GM12878 (cell line): ENCODE measurements around the gene SH2D6. TPM values are rescaled to one million over a fixed set of nuclear protein-coding genes. Genes with fewer than 3 reads are reported as not detected.

Source experiments
- PAX8 ChIP-seq: fragments of 450-650 bp; IDR thresholded peaks from 2 replicates; pipeline ENCODE4 v1.6.1; 2017; ENCODE audit warnings: mild to moderate bottlenecking, moderate library complexity
- STAT3 ChIP-seq: IDR thresholded peaks from 2 replicates; pipeline ENCODE4 v1.6.1; 2011; ENCODE audit warnings: low read depth, low read length, improper control_type of control experiment
- SUZ12 ChIP-seq: fragments of 200-600 bp; sonication (generic); IDR thresholded peaks from one replicate; pipeline ENCODE4 v1.6.1; 2018; ENCODE audit warnings: antibody characterized with exemption, mild to moderate bottlenecking; ENCODE audit not compliant: unreplicated experiment
- polyA plus RNA-seq, 11 experiments: library from polyadenylated mRNA; depleted of rRNA in 4 of 11; unstranded in 6 of 11; stranded (reverse) in 5 of 11; fragments of >200 nt; fragmentation: Nextera tagmentation in 4 of 11; fragmentation: Illumina TruSeq in 1 of 11; extraction: Ambion mirVana in 4 of 11; extraction: Trizol in 1 of 11; gene quantifications; 1 replicate in 1 of 11; 2 replicates in 10 of 11; pipeline versions ENCODE4 v1.2.1 to v1.2.3, GENCODE V29; 2011 to 2016; ENCODE audit warnings: inconsistent platforms in 2 of 11, missing spikeins in 2 of 11, low read depth in 1 of 11
- total RNA-seq, 4 experiments: library from RNA; depleted of rRNA in 3 of 4; stranded (reverse); fragments of >200 nt in 3 of 4; fragmentation: Illumina TruSeq in 1 of 4; extraction: Trizol in 1 of 4; gene quantifications; 2 replicates each; pipeline versions ENCODE4 v1.2.1 to v1.2.3, GENCODE V29; 2013 to 2021
- TF ChIP-seq, protein P1 (sequence below): fragments of 450-650 bp; IDR thresholded peaks from 2 replicates; pipeline ENCODE4 v1.6.1; 2017; ENCODE audit warnings: antibody characterized with exemption, mild to moderate bottlenecking, moderate library complexity
- TF ChIP-seq, protein P2 (sequence below): fragments of 150-350 bp; IDR thresholded peaks from 2 replicates; pipeline ENCODE4 v1.6.1; 2016; ENCODE audit warnings: low read depth, low read length
- TF ChIP-seq, protein P3 (sequence below): fragments of 450-650 bp; IDR thresholded peaks from 2 replicates; pipeline ENCODE4 v1.6.1; 2017; ENCODE audit warnings: mild to moderate bottlenecking
- TF ChIP-seq, protein P4 (sequence below): IDR thresholded peaks from 2 replicates; pipeline ENCODE4 v1.6.1; 2012; ENCODE audit warnings: low read length, inconsistent platforms
- TF ChIP-seq, protein P5 (sequence below): fragments of 450-650 bp; formaldehyde crosslinking; IDR thresholded peaks from 2 replicates; pipeline ENCODE4 v1.4.0; 2020; ENCODE audit warnings: mild to moderate bottlenecking, moderate library complexity

The SH2D6 gene
- total and polyA plus RNA-seq, 10 of the 15 experiments (the other 5 are each of a cell fraction or from before 2014, with no cell fraction given): 0.23 to 0.59 (median 0.34) TPM; not detected in 6

DNA sequence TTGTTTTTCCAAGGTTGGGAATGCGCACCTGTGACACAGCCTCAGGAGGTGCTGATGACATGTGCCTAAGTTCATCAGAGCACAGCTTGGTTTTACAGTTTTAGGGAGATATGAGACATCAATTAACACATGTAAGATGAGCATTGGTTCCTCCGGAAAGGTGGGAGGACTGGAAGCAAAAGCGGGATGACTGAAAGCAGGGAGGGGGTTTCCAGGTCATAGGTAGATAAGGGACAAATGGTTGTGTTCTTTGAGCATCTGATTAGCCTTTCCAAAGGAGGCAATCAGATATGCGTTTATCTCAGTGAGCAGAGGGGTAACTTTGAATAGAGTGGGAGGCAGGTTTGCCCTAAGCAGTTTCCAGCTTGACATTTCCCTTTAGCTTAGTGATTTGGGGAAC lies 34.7 kb upstream of the SH2D6 start (continued):
- TF ChIP-seq, protein P1, sequence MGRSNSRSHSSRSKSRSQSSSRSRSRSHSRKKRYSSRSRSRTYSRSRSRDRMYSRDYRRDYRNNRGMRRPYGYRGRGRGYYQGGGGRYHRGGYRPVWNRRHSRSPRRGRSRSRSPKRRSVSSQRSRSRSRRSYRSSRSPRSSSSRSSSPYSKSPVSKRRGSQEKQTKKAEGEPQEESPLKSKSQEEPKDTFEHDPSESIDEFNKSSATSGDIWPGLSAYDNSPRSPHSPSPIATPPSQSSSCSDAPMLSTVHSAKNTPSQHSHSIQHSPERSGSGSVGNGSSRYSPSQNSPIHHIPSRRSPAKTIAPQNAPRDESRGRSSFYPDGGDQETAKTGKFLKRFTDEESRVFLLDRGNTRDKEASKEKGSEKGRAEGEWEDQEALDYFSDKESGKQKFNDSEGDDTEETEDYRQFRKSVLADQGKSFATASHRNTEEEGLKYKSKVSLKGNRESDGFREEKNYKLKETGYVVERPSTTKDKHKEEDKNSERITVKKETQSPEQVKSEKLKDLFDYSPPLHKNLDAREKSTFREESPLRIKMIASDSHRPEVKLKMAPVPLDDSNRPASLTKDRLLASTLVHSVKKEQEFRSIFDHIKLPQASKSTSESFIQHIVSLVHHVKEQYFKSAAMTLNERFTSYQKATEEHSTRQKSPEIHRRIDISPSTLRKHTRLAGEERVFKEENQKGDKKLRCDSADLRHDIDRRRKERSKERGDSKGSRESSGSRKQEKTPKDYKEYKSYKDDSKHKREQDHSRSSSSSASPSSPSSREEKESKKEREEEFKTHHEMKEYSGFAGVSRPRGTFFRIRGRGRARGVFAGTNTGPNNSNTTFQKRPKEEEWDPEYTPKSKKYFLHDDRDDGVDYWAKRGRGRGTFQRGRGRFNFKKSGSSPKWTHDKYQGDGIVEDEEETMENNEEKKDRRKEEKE: no peak
- TF ChIP-seq PAX8 (no peak), STAT3 (no peak), SUZ12 (no peak)
- TF ChIP-seq, protein P2, sequence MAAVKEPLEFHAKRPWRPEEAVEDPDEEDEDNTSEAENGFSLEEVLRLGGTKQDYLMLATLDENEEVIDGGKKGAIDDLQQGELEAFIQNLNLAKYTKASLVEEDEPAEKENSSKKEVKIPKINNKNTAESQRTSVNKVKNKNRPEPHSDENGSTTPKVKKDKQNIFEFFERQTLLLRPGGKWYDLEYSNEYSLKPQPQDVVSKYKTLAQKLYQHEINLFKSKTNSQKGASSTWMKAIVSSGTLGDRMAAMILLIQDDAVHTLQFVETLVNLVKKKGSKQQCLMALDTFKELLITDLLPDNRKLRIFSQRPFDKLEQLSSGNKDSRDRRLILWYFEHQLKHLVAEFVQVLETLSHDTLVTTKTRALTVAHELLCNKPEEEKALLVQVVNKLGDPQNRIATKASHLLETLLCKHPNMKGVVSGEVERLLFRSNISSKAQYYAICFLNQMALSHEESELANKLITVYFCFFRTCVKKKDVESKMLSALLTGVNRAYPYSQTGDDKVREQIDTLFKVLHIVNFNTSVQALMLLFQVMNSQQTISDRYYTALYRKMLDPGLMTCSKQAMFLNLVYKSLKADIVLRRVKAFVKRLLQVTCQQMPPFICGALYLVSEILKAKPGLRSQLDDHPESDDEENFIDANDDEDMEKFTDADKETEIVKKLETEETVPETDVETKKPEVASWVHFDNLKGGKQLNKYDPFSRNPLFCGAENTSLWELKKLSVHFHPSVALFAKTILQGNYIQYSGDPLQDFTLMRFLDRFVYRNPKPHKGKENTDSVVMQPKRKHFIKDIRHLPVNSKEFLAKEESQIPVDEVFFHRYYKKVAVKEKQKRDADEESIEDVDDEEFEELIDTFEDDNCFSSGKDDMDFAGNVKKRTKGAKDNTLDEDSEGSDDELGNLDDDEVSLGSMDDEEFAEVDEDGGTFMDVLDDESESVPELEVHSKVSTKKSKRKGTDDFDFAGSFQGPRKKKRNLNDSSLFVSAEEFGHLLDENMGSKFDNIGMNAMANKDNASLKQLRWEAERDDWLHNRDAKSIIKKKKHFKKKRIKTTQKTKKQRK: no peak
- TF ChIP-seq, protein P3, sequence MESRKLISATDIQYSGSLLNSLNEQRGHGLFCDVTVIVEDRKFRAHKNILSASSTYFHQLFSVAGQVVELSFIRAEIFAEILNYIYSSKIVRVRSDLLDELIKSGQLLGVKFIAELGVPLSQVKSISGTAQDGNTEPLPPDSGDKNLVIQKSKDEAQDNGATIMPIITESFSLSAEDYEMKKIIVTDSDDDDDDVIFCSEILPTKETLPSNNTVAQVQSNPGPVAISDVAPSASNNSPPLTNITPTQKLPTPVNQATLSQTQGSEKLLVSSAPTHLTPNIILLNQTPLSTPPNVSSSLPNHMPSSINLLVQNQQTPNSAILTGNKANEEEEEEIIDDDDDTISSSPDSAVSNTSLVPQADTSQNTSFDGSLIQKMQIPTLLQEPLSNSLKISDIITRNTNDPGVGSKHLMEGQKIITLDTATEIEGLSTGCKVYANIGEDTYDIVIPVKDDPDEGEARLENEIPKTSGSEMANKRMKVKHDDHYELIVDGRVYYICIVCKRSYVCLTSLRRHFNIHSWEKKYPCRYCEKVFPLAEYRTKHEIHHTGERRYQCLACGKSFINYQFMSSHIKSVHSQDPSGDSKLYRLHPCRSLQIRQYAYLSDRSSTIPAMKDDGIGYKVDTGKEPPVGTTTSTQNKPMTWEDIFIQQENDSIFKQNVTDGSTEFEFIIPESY: no peak
- TF ChIP-seq, protein P4, sequence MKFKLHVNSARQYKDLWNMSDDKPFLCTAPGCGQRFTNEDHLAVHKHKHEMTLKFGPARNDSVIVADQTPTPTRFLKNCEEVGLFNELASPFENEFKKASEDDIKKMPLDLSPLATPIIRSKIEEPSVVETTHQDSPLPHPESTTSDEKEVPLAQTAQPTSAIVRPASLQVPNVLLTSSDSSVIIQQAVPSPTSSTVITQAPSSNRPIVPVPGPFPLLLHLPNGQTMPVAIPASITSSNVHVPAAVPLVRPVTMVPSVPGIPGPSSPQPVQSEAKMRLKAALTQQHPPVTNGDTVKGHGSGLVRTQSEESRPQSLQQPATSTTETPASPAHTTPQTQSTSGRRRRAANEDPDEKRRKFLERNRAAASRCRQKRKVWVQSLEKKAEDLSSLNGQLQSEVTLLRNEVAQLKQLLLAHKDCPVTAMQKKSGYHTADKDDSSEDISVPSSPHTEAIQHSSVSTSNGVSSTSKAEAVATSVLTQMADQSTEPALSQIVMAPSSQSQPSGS: no peak
- TF ChIP-seq, protein P5, sequence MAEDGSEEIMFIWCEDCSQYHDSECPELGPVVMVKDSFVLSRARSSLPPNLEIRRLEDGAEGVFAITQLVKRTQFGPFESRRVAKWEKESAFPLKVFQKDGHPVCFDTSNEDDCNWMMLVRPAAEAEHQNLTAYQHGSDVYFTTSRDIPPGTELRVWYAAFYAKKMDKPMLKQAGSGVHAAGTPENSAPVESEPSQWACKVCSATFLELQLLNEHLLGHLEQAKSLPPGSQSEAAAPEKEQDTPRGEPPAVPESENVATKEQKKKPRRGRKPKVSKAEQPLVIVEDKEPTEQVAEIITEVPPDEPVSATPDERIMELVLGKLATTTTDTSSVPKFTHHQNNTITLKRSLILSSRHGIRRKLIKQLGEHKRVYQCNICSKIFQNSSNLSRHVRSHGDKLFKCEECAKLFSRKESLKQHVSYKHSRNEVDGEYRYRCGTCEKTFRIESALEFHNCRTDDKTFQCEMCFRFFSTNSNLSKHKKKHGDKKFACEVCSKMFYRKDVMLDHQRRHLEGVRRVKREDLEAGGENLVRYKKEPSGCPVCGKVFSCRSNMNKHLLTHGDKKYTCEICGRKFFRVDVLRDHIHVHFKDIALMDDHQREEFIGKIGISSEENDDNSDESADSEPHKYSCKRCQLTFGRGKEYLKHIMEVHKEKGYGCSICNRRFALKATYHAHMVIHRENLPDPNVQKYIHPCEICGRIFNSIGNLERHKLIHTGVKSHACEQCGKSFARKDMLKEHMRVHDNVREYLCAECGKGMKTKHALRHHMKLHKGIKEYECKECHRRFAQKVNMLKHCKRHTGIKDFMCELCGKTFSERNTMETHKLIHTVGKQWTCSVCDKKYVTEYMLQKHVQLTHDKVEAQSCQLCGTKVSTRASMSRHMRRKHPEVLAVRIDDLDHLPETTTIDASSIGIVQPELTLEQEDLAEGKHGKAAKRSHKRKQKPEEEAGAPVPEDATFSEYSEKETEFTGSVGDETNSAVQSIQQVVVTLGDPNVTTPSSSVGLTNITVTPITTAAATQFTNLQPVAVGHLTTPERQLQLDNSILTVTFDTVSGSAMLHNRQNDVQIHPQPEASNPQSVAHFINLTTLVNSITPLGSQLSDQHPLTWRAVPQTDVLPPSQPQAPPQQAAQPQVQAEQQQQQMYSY (CRISPR knock-in tag): no peak
